LNCaP clone FGC (cell line): ENCODE data around the gene GK.
"Not testable (repeated sequence)": the region's sequence is repeated elsewhere in the genome, so short reads cannot be mapped to it uniquely, and the experiment has no call there.

Source experiments
- DNase-seq: peaks from one replicate; pipeline ENCODE4 v3.0.0-alpha.2; 2011; ENCODE audit warnings: low read depth
- H3K4me3 ChIP-seq: 2 replicates; pipeline ENCODE4 v1.5.1; 2011; ENCODE audit warnings: mild to moderate bottlenecking, low read depth, low read length, control low read depth
- CTCF ChIP-seq: IDR thresholded peaks from 2 replicates; pipeline ENCODE4 v1.5.1; 2012; ENCODE audit warnings: mild to moderate bottlenecking; ENCODE audit not compliant: control insufficient read depth, insufficient read depth; ENCODE audit errors: extremely low read depth

The GK gene

GRCh38 chrX:30734782-30735181 lies 81.6 kb downstream of the GK start:
- no peak for TF ChIP-seq CTCF
- H3K4me3 ChIP-seq, result no peak overlapping the region
- DNase-seq, result no peak

- H3K4me3 ChIP-seq, result no peak overlapping the region
- peak; percentile 31 for DNase-seq
- TF ChIP-seq CTCF, result peak; percentile 60
Measured at GRCh38 chrX:30735839-30736238, 82.6 kb downstream of the GK start.

GRCh38 chrX:30741545-30741944 lies 88.3 kb downstream of the GK start:
- DNase-seq, result no peak
- H3K4me3 ChIP-seq, result no peak overlapping the region
- no peak for TF ChIP-seq CTCF

- H3K4me3 ChIP-seq, result no peak overlapping the region
- no peak for TF ChIP-seq CTCF
- DNase-seq, result no peak
Measured at GRCh38 chrX:30748342-30748960, 95.2 kb downstream of the GK start.

- H3K4me3 ChIP-seq, result no peak overlapping the region
- no peak for TF ChIP-seq CTCF
- no peak for DNase-seq
Measured at GRCh38 chrX:30751497-30751896, 98.3 kb downstream of the GK start.

- H3K4me3 ChIP-seq, result no peak overlapping the region
- TF ChIP-seq CTCF, result no peak
- DNase-seq, result no peak
Measured at GRCh38 chrX:30762755-30763154, 109.5 kb downstream of the GK start.

- DNase-seq, H3K4me3 ChIP-seq: not testable (repeated sequence)
Measured at GRCh38 chrX:30773764-30774163, 120.5 kb downstream of the GK start.
